Prostate gland (tissue), 2 donors: ENCODE data around the gene GBGT1. TPM values are rescaled to one million over a fixed set of nuclear protein-coding genes. Genes with fewer than 3 reads are reported as not detected.

Experiments used
- DNase-seq: peaks from one replicate; pipeline ENCODE4 v3.0.0-alpha.2; 2019; ENCODE audit warnings: low spot score
- H3K27ac ChIP-seq, 2 donors: fragments of 200-600 bp; sonication (generic); 2 replicates each; pipeline ENCODE4 v1.5.1; 2017 to 2019
- H3K27me3 ChIP-seq: fragments of 200-600 bp; sonication (generic); replicated peaks from 2 replicates; pipeline ENCODE4 v1.5.1; 2019; ENCODE audit not compliant: insufficient read depth
- H3K36me3 ChIP-seq, 2 donors: fragments of 200-600 bp; sonication (generic); 1 replicate in 1 of 2; 2 replicates in 1 of 2; pipeline versions ENCODE4 v1.5.1 to v1.8.1; 2017 to 2019
- H3K4me1 ChIP-seq: fragments of 200-600 bp; sonication (generic); replicated peaks from 2 replicates; pipeline ENCODE4 v1.5.1; 2019
- H3K4me3 ChIP-seq, 2 donors: fragments of 200-600 bp; sonication (generic); 2 replicates each; pipeline ENCODE4 v1.5.1; 2017 to 2019
- H3K9me3 ChIP-seq: fragments of 200-600 bp; sonication (generic); 2 replicates; pipeline ENCODE4 v1.5.1; 2017
- CTCF ChIP-seq, 4 experiments: fragments of 200-600 bp in 2 of 4; fragments of 450-650 bp in 2 of 4; sonication (generic) in 2 of 4; IDR thresholded peaks; 1 replicate in 3 of 4; 2 replicates in 1 of 4; pipeline ENCODE4 v1.5.1; 2016 to 2019; ENCODE audit warnings: antibody characterized with exemption in 4 of 4, mild to moderate bottlenecking in 2 of 4, moderate library complexity in 2 of 4
- POLR2A ChIP-seq: fragments of 450-650 bp; IDR thresholded peaks from one replicate; pipeline ENCODE4 v1.6.1; 2016; ENCODE audit warnings: antibody characterized with exemption, mild to moderate bottlenecking
- POLR2AphosphoS5 ChIP-seq: sonication (generic); formaldehyde crosslinking; IDR thresholded peaks from one replicate; pipeline ENCODE4 v1.6.1; 2017; ENCODE audit warnings: antibody characterized with exemption
- WGBS: methylation state at CpG from one replicate; pipeline ENCODE4 v1.1.5; 2018; 5-methylcytosine and 5-hydroxymethylcytosine counted together
- intact Hi-C: fragments of 100-400 bp; cut with DNase I; formaldehyde crosslinking; loops from one replicate; pipeline ENCODE4 v1.14.2; 2022
- total RNA-seq, 2 donors: library from RNA; depleted of rRNA; stranded (reverse); fragments of >200 nt; gene quantifications; one replicate each; pipeline ENCODE4 v1.1.0, GENCODE V29; 2016

GBGT1 gene
- total RNA-seq, 2 donors from 2014 or later, result 10.7 to 14.0 TPM

- no peak overlapping the region for H3K27ac ChIP-seq
- H3K9me3 ChIP-seq, result no peaks in the 10 kb centered on the region
- H3K4me1 ChIP-seq, result peaks cover 50% of the 10 kb centered on the region
- no peak for TF ChIP-seq POLR2A
- no peak for TF ChIP-seq POLR2AphosphoS5
- H3K4me3 ChIP-seq, result no peak overlapping the region
- 88% methylated on average over 28 of the region's 32 CpGs for WGBS
- intact Hi-C loops, result no loop called here
- DNase-seq, result no peak
- H3K27me3 ChIP-seq, result no peaks in the 10 kb centered on the region
- H3K36me3 ChIP-seq, result no peaks in the 10 kb centered on the region
These were observed 47.9 kb downstream of the GBGT1 start for GRCh38 chr9:133115604-133116345.

- intact Hi-C loops, result no loop called here
- Histone ChIP-seq H3K27me3 (no peaks in the 10 kb centered on the region), H3K36me3 (no peaks in the 10 kb centered on the region), H3K4me1 (peaks cover 49% of the 10 kb centered on the region), H3K27ac (peak overlapping the region; percentile 27 to 39), H3K4me3 (no peak overlapping the region), H3K9me3 (no peaks in the 10 kb centered on the region)
- no peak for DNase-seq
- no peak for TF ChIP-seq POLR2A
- no peak for TF ChIP-seq POLR2AphosphoS5
- TF ChIP-seq CTCF (IDR thresholded peaks at IDR 0.05), result no peak
- WGBS, result 87% methylated on average over 19 of the region's 19 CpGs
These were observed 48.7 kb downstream of the GBGT1 start for GRCh38 chr9:133114886-133115603.

GRCh38 chr9:133113949-133114885, 49.5 kb downstream of the GBGT1 start:
- no peaks in the 10 kb centered on the region for H3K27me3 ChIP-seq
- WGBS, result 45% methylated on average over 19 of the region's 20 CpGs
- TF ChIP-seq POLR2AphosphoS5, result no peak
- no peak for TF ChIP-seq CTCF (IDR thresholded peaks at IDR 0.05)
- TF ChIP-seq POLR2A, result no peak
- H3K4me1 ChIP-seq, result peaks cover 41% of the 10 kb centered on the region
- no peak overlapping the region for H3K4me3 ChIP-seq
- DNase-seq, result no peak
- H3K9me3 ChIP-seq, result no peaks in the 10 kb centered on the region
- H3K27ac ChIP-seq, result peak overlapping the region; percentile 27 to 39
- intact Hi-C loops, result no loop called here
- peaks cover 0 to 5% of the 10 kb centered on the region in 2 donors for H3K36me3 ChIP-seq

- DNase-seq, result no peak
- peaks cover 5 to 7% of the 10 kb centered on the region in 2 donors for H3K36me3 ChIP-seq
- H3K9me3 ChIP-seq, result no peaks in the 10 kb centered on the region
- 74% methylated on average over 19 of the region's 19 CpGs for whole genome bisulfite sequencing
- no peaks in the 10 kb centered on the region for H3K27me3 ChIP-seq
- TF ChIP-seq POLR2AphosphoS5 (no peak), CTCF (IDR thresholded peaks at IDR 0.05) (no peak), POLR2A (no peak)
- peaks cover 35% of the 10 kb centered on the region for H3K4me1 ChIP-seq
- intact Hi-C loops, result no loop called here
- H3K4me3 ChIP-seq, result no peak overlapping the region
- peak overlapping the region in 1 of 2 donors; percentile 39 for H3K27ac ChIP-seq
These were observed 50.4 kb downstream of the GBGT1 start for GRCh38 chr9:133113163-133113948.
